A172 (cell line): ENCODE measurements around the gene CADPS. TPM values are rescaled to one million over a fixed set of nuclear protein-coding genes. Genes with fewer than 3 reads are reported as not detected.

ENCODE experiments used
- DNase-seq: peaks from one replicate; pipeline ENCODE4 v3.0.0-alpha.2; 2015; ENCODE audit warnings: low spot score
- total RNA-seq: library from RNA; depleted of rRNA; stranded (reverse); fragments of >200 nt; shearing (Covaris generic); gene quantifications from 2 replicates; pipeline ENCODE4 v1.2.3, GENCODE V29; 2014

Gene CADPS
- total RNA-seq, 1 experiment from 2014 or later = not detected

DNA sequence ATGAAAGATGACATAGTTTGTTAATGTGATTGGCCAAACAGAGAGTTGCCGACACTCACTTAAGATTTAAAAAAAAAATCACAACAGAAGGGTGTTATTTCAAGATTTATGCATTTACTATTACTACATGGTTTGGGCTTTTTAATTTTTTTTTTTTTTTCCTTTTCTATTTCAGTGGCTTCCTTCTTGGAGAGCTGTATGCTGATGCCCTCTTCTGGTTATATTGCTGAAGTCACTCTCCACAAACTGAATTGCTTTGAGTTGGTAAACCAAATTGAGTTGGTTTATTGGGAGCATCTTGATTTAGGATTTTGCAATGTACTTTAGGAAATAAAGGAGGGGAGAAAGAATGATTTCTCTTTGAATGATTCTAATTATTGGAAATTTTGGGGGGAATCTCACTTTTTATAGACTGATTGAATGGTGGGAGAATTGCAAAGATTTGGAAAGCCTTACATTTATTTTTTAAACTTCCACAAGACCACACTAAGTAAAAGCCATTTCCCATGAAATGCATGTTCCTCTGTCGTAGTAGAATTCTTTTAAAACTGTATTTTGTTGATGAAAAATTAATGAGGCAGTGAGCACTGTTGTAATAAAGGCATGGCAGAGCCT is 315.3 kb downstream of the CADPS start:
- peak; percentile 12 for DNase-seq

- DNase-seq = peak; percentile 18
These were observed 316.6 kb downstream of the CADPS start for GRCh38 chr3:62558549-62559112.

- no peak for DNase-seq
These were observed 317.2 kb downstream of the CADPS start for GRCh38 chr3:62557983-62558382.

GRCh38 chr3:62557450-62557849 is 317.8 kb downstream of the CADPS start:
- DNase-seq = no peak

DNA sequence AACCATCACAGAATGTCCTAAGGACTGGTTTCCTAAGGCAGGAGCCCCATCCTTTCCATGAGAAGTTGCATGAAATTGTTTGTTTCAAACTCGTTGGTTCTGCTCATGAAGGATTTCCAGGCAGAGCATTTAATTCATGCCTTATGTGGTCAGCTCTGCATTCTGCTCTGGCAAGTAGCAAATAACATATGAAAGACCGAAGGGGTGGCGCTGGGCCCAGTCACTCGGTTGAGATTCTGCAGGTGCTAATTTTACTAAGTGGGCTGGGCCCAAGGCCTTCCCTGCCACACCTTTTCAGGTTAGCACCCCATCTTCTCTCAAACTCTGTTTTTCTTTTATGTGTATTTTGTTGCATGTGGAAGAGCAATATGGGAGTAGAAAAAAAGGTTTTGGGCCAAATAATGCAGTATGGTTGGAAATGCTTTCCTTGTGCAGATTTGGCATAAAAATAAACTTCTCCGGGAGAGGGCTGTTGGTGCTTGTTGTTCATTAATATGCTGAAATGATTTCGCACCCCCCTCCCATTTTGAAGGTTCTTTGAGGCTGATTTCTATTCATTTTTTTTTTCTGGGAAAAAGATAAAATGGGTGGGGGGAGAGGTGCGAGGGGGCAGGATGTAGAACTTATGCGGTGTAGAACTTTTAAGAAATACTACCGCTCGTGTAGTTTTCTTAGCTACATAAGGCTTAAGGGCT is 318.9 kb downstream of the CADPS start:
- DNase-seq = no peak

GRCh38 chr3:62554264-62554799 is 320.9 kb downstream of the CADPS start:
- DNase-seq = no peak

- no peak for DNase-seq
These were observed 321.4 kb downstream of the CADPS start for GRCh38 chr3:62553811-62554210.

GRCh38 chr3:62551556-62551955 is 323.7 kb downstream of the CADPS start:
- no peak for DNase-seq

DNA sequence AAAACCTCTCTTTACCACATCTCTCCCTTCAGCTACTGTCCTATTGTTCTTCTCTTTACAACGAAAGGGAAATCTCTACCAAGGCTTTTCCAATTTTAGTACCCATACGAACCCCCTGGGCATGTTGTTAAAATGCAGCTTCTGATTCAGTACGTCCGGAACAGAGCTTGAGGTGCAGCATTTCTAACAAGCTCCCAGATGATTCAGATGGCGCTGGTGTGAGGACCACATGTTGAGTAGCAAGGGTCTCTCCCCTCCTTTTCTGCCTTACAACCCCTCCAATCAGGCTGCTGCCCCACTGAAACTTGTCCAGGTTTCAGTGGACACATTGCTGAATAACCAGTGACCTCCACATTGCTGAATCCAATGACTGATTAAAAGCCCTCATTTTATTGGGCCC is 324.8 kb downstream of the CADPS start:
- no peak for DNase-seq

- no peak for DNase-seq
These were observed 326.5 kb downstream of the CADPS start for GRCh38 chr3:62548528-62549205.

DNA sequence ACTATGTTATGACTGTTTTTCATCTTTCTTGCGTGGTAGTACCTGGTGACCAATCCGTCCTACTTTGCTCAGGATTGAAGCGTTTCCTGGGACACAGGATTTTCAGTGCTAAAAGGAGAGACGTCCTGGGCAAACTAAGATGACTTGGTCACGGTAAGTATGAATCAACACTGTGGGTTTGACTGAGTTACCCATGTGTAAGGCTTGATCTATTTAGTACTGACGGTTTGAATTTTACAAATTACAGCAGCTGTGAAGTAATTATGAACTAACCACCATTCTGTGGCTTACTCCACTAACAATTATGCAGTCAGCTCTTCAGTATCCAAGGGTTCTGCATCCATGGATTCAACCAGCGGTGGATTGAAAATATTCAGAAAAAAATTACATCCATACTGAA is 328.9 kb downstream of the CADPS start:
- no peak for DNase-seq

- DNase-seq = no peak
These were observed 333.0 kb downstream of the CADPS start for GRCh38 chr3:62542185-62542584.

- no peak for DNase-seq
These were observed 335.5 kb downstream of the CADPS start for GRCh38 chr3:62539762-62540161.

DNA sequence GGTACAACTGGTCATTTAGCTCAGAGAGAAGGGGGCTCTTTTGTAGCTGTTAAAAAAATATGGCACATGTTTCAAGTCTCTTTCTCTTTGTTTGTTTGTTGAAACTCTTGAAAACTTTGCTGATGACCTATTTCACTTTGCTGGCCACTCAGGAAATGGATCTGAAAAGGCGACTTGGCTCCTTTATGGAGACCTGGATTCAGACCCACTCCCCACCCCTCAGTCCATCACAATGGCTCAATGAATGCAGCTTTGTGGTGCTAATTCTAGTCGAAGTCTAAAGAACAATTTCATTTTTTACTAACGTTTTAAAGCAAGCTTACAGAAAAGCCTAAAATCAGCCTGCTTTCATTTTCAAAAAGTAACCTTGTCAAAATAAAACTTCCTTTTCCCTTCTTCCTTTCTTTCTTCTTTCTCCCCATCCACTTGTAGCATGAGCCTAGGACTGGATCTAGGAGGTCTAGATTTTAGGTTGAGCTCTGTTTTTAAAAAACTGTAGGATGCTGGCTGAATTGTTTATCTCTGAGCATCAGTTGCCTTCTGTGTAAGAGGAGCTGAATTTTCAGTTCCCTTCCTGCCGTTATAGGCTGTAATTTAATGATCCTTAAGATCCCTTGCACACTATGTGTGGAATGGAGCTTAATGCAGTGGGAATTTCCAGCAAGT is 336.4 kb downstream of the CADPS start:
- no peak for DNase-seq

DNA sequence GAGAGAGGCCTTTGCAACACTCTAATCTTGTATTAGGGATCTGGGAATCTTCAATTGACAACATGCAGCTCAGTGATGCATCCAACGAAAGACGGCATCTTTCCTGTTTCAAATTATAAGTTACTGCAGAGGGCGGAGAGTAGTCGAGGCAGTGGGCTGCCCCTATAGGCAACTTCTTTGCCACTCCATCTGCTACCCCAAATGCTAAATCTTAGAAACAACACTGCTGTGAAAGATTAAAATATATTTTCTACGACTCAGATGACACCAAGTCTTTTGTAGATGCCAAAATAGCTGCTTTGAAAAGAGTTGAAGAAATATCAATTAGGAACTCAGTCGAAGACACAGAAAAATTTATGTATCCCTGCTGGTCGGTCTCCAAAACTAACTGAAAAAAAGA is 340.9 kb downstream of the CADPS start:
- DNase-seq = no peak

DNA sequence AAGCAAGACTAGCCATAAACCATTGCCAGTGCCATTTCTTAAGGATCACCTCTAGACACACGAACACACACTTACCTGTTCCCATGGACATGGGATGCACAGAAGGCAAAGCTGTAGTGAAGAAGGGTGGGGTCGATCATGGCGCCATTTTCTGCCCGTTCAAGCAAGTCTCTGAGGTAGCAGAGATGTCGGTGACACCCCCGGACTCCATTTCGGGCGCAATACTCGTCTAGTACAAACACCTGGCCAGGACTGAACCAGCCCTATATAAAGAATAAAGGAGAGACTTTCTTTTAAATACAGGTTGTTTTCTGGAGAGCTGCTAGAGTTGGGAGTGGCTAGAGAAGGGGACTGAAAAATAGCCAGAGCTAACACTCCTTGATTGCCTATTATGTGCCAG is 342.4 kb downstream of the CADPS start:
- no peak for DNase-seq

- no peak for DNase-seq
These were observed 343.2 kb downstream of the CADPS start for GRCh38 chr3:62531981-62532380.

- no peak for DNase-seq
These were observed 343.7 kb downstream of the CADPS start for GRCh38 chr3:62531493-62531892.

DNA sequence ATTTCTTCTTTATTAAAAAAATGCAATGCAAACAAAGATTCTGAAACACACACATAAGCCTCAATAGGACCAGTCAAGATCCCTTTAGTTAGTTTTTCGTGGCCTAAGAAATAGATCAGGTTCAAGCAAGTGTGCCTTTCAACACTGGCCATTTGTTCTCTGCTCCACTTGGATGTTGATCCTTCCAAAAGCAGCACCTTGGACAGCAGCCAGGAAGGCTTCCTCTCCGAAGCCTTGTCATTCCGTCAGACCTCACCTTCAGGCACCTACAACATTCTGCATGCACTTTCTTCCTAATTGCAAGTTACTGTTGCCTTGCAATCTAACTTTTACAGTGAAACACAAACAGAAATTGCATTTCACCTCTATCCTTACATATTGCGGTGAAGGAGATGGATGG is 346.0 kb downstream of the CADPS start:
- peak; percentile 27 for DNase-seq

DNA sequence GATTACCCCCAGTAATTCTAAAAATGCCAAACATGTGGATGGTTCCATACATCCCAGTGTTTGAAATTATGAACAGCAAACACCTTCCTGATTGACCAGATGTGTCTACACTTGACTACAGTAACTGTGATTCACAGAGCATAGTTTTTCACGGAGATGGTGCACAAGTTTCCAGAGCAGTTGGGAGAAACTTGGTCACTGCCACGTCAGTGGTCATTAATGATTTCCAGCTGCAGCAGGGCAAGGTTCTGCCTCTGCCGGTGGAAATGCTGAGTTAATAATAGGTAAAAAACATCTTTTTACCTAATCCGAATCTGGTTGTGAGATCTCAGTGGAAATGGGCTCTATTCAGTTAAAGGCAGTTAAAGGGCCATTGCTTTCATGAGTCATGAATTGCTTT is 347.7 kb downstream of the CADPS start:
- DNase-seq = no peak

GRCh38 chr3:62525281-62525680 is 349.9 kb downstream of the CADPS start:
- DNase-seq = no peak

DNA sequence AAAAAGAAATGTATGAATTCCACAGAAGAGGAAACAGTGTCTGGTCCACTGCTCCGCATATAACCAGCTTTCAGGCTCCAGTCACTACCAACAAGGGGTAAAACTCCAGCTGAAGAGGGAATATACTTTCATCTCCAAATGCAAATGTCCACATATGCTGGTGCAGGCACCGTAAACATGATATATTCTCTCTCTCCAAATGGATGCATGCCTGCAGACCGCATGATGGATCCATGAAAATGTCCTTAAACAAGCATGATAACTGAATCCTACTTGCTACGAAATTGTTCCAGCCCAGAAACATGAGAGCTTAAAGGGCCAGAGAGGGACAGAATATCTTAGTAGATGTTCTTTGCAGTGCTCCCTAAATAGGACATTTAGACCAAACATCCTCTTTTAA is 351.5 kb downstream of the CADPS start:
- DNase-seq = no peak
